A549 (cell line): ENCODE results near the gene CCNI.

Source experiments
- E2F6 ChIP-seq: IDR thresholded peaks from 2 replicates; pipeline ENCODE4 v1.6.1; 2012; ENCODE audit warnings: low read depth, borderline replicate concordance
- EP300 ChIP-seq, 2 experiments: fragments of >200 bp; sonication (Bioruptor Twin); formaldehyde crosslinking; IDR thresholded peaks; 2 replicates in 1 of 2; 3 replicates in 1 of 2; pipeline ENCODE4 v1.6.1; 2016 to 2017

DNA sequence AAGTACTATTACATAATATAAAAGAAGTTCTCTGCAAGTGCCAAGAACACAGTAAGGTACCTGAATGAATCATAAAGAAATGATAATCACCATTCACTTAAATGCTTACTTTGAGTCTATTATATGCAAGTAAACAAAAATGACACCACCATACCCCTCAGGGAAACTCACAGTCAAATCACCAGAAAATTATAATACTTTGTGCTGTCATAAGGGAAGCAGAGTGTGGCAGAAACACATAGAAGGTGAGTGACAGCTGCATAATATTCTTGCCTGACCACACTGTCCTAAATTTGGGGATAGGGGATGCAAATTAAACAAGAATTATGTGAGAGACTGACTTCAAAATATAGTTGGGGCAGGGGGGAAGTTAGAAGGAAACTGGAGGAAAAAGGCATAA lies 12.9 kb downstream of the CCNI start:
- TF ChIP-seq EP300 (IDR thresholded peaks at IDR 0.05) (no peak), E2F6 (no peak)
